Peyer's patch (tissue), 4 donors: Measurements from ENCODE around the gene ACSL1. TPM values are rescaled to one million over a fixed set of nuclear protein-coding genes. Genes with fewer than 3 reads are reported as not detected.

Experiments
- DNase-seq, 3 donors: peaks; one replicate each; pipeline ENCODE4 v3.0.0-alpha.2; 2017 to 2019
- H3K27ac ChIP-seq, 4 donors: fragments of 200-600 bp; sonication (generic); one replicate each; pipeline ENCODE4 v1.5.1; 2016 to 2019
- H3K27me3 ChIP-seq, 2 donors: fragments of 200-600 bp; sonication (generic); one replicate each; pipeline ENCODE4 v1.5.1; 2019
- H3K36me3 ChIP-seq, 3 donors: fragments of 200-600 bp; sonication (generic); one replicate each; pipeline ENCODE4 v1.5.1; 2016 to 2019
- H3K4me1 ChIP-seq, 4 donors: fragments of 200-600 bp; sonication (generic); one replicate each; pipeline ENCODE4 v1.5.1; 2016 to 2019
- H3K4me3 ChIP-seq, 4 donors: fragments of 200-600 bp; sonication (generic); 1 replicate in 3 of 4; 2 replicates in 1 of 4; pipeline ENCODE4 v1.5.1; 2016 to 2019; ENCODE audit warnings: mild to moderate bottlenecking in 1 of 4
- H3K9me3 ChIP-seq, 4 donors: fragments of 200-600 bp; sonication (generic); one replicate each; pipeline ENCODE4 v1.5.1; 2016 to 2019; ENCODE audit warnings: mild to moderate bottlenecking in 1 of 4
- POLR2A ChIP-seq, 2 donors: fragments of 450-650 bp; IDR thresholded peaks; one replicate each; pipeline ENCODE4 v1.5.1; 2017; ENCODE audit warnings: antibody characterized with exemption in 2 of 2, mild to moderate bottlenecking in 2 of 2, moderate library complexity in 2 of 2
- total RNA-seq, 4 donors: library from RNA; depleted of rRNA; stranded (reverse); fragments of >200 nt; gene quantifications; one replicate each; pipeline ENCODE4 v1.1.0, GENCODE V29; 2016
- TF ChIP-seq, protein P1 (sequence below), 6 experiments: fragments of 450-650 bp in 4 of 6; fragments of 200-600 bp in 2 of 6; sonication (generic) in 1 of 6; IDR thresholded peaks; one replicate each; pipeline ENCODE4 v1.5.1; 2017 to 2019; ENCODE audit warnings: antibody characterized with exemption in 6 of 6, mild to moderate bottlenecking in 3 of 6, moderate library complexity in 1 of 6

Gene ACSL1
- total RNA-seq, 4 donors from 2014 or later = 14.9 to 23.1 (median 18.1) TPM

DNA sequence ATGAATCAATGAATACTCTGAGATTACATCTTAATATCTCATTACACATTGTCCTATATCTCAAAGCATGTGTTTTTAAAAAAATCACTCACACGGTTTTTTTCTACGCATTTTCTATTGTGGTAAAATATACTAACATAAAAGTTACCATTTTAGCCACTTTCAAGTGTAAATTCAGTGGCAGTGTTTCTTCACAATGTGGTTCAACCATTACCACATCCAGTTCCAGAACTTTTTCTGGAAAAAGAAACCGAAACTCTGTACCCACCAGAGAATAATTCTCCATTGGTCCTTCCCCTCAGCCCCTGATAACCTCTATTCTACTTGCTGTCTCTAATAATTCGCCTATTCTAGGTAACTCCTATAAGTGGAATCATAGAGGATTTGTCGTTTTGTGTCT lies 35.3 kb upstream of the ACSL1 start:
- TF ChIP-seq, protein P1, sequence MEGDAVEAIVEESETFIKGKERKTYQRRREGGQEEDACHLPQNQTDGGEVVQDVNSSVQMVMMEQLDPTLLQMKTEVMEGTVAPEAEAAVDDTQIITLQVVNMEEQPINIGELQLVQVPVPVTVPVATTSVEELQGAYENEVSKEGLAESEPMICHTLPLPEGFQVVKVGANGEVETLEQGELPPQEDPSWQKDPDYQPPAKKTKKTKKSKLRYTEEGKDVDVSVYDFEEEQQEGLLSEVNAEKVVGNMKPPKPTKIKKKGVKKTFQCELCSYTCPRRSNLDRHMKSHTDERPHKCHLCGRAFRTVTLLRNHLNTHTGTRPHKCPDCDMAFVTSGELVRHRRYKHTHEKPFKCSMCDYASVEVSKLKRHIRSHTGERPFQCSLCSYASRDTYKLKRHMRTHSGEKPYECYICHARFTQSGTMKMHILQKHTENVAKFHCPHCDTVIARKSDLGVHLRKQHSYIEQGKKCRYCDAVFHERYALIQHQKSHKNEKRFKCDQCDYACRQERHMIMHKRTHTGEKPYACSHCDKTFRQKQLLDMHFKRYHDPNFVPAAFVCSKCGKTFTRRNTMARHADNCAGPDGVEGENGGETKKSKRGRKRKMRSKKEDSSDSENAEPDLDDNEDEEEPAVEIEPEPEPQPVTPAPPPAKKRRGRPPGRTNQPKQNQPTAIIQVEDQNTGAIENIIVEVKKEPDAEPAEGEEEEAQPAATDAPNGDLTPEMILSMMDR (IDR thresholded peaks at IDR 0.05) = no peak
- no peak for TF ChIP-seq POLR2A (IDR thresholded peaks at IDR 0.05)
- DNase-seq = no peak
- Histone ChIP-seq H3K27me3 (no peaks in the 10 kb centered on the region), H3K36me3 (no peaks in the 10 kb centered on the region), H3K27ac (no peak overlapping the region), H3K4me3 (no peak overlapping the region), H3K4me1 (no peaks in the 10 kb centered on the region), H3K9me3 (no peaks in the 10 kb centered on the region)

DNA sequence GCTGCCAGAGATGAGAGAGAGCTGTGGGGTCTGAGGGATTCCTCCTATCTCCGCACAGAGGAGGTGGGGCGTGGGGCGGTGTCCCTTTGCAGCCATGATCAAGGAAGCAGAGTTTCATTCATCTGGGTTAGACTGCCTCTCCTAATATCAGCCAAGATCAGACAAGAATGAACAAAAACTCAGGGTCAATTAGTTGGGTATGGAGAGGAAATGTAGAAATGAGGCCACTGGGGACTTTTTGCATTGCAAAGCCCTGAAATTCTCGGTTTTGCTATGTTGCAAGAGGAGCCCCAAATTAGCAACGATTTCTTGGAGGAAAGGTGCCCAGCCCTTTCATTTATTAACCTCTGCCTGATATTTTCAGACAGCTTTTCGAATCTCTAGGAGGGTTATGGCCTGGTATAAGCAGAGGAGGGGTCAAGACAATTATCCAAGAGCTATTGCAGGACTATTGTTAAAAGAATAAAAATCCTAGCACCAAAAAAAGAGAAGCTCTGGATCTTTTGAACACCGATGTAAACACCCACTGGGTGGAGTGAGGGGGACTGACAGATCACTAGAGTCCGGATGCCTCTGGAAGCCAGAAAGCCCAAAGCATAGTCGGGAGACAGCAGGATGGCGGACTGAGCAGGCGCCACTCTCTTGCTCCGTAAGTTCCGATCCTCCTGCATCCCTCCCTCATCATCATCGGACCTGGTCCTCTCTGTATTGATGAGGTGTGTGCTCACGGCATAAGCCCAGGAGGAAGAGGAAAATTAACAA lies 34.4 kb upstream of the ACSL1 start:
- H3K27ac ChIP-seq = no peak overlapping the region

DNA sequence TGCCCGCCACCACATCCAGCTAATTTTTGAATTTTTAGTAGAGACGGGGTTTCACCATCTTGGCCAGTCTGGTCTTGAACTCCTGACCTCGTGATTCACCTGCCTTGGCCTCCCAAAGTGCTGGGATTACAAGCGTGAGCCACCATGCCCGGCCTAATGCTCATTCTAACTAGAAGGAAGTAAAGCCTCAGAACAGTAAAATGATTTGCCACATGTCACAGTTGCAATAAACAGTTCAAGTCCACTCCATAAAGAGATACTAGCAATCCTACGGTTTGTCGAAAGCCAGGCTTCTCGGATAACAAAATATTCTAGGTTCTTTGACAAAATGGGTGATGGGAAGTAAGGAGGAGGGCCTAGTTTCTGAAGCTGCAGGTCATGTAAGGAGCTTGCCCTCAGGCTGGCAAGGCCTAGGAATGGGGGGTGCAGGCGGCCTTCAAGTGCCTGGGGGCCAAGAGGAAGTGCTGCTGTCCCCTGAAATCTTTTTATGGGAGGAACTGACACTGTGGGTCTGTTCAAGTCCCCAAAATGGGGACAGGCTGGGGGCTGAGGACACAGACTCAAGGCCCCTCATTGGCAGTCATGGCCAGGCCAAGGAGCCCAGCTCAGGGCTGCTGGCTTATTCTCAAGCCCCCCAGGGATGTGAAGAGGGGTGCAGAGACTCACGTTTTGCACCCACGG lies 31.8 kb upstream of the ACSL1 start:
- no peak overlapping the region for H3K27ac ChIP-seq

More for the DNA sequence above, 34.4 kb upstream of the ACSL1 start:
- Histone ChIP-seq H3K9me3 (no peaks in the 10 kb centered on the region), H3K27me3 (no peaks in the 10 kb centered on the region), H3K4me1 (no peaks in the 10 kb centered on the region), H3K36me3 (no peaks in the 10 kb centered on the region), H3K4me3 (no peak overlapping the region)
- TF ChIP-seq, protein P1 (IDR thresholded peaks at IDR 0.05) = no peak
- TF ChIP-seq POLR2A (IDR thresholded peaks at IDR 0.05) = no peak
- DNase-seq = no peak

DNA sequence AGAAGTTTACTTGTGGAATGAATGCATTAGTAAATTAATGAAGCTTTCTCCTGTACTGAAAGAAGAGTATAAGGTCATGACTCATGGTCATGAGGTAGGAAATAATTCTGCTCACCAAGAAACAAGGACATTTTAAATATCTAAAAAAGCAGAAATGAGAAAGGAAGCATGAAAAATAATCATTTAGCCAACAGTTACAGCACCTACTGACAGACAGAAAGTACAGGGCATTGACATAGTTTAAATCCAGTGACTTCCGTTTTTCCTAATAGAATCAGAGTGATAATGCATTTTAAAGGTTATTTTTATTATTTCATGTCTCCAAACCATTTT lies 30.5 kb upstream of the ACSL1 start:
- DNase-seq = no peak
- TF ChIP-seq, protein P1 (IDR thresholded peaks at IDR 0.05) = no peak
- Histone ChIP-seq H3K27ac (no peak overlapping the region), H3K4me3 (no peak overlapping the region), H3K4me1 (peaks cover 0 to 4% (median 0%) of the 10 kb centered on the region in 4 donors), H3K36me3 (no peaks in the 10 kb centered on the region), H3K9me3 (no peaks in the 10 kb centered on the region), H3K27me3 (no peaks in the 10 kb centered on the region)

More for the DNA sequence above, 31.8 kb upstream of the ACSL1 start:
- no peak overlapping the region for H3K4me3 ChIP-seq
- TF ChIP-seq, protein P1 (IDR thresholded peaks at IDR 0.05) = no peak
- TF ChIP-seq POLR2A (IDR thresholded peaks at IDR 0.05) = no peak
- H3K4me1 ChIP-seq = peaks cover 0 to 4% (median 0%) of the 10 kb centered on the region in 4 donors
- no peak for DNase-seq
- no peaks in the 10 kb centered on the region for H3K9me3 ChIP-seq
- no peaks in the 10 kb centered on the region for H3K36me3 ChIP-seq
- no peaks in the 10 kb centered on the region for H3K27me3 ChIP-seq

DNA sequence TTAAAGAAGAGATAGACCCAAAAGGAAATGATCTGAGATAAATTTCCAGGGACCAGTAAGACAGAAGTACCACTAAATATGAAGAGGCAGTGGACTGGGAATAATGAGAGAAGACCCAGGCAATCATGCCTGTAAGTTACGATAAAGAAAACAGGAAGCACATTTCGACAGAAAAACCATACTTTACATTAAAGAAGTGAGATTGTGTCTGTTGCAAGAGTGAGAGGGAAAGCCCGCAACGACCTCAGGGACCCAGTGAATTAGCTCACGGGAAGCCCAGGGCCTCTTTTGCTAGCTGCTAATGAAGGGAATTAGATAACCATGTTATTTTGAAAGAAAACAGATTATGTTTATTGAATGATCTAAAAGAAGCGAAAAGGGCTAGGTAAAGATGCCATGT lies 28.9 kb upstream of the ACSL1 start:
- TF ChIP-seq POLR2A (IDR thresholded peaks at IDR 0.05) = no peak
- TF ChIP-seq, protein P1 (IDR thresholded peaks at IDR 0.05) = no peak
- peak in 2 of 3 donors; percentile 56 to 62 for DNase-seq

More for the DNA sequence above, 28.9 kb upstream of the ACSL1 start:
- no peaks in the 10 kb centered on the region for H3K9me3 ChIP-seq
- no peaks in the 10 kb centered on the region for H3K27me3 ChIP-seq
- no peak overlapping the region for H3K4me3 ChIP-seq
- H3K4me1 ChIP-seq = peaks cover 0 to 4% (median 0%) of the 10 kb centered on the region in 4 donors
- H3K36me3 ChIP-seq = no peaks in the 10 kb centered on the region
- H3K27ac ChIP-seq = peak overlapping the region in 1 of 4 donors; percentile 42
